NCI-H526 (cell line): ENCODE measurements around the gene SOWAHD.
"Not testable (repeated sequence)": the region's sequence is repeated elsewhere in the genome, so short reads cannot be mapped to it uniquely, and the experiment has no call there.

ENCODE experiments used
- DNase-seq, 2 experiments: peaks; one replicate each; lab custom pipeline; 2025; lab: John Stamatoyannopoulos, UW

Gene SOWAHD

GRCh38 chrX:119758731-119759247 lies 401 bp downstream of the SOWAHD start:
- DNase-seq, result peak in 1 of 2 experiments; percentile 73

GRCh38 chrX:119759248-119759766 lies 919 bp downstream of the SOWAHD start:
- peak in 1 of 2 experiments; percentile 47 for DNase-seq

- DNase-seq, result no peak
These were observed 1.9 kb downstream of the SOWAHD start for GRCh38 chrX:119760026-119760877.

- DNase-seq, result no peak
These were observed 4.3 kb downstream of the SOWAHD start for GRCh38 chrX:119762718-119763117.

GRCh38 chrX:119763181-119763580 lies 4.8 kb downstream of the SOWAHD start:
- no peak for DNase-seq

- no peak for DNase-seq
These were observed 5.5 kb downstream of the SOWAHD start for GRCh38 chrX:119763836-119764387.

- not testable (repeated sequence) for DNase-seq
These were observed 10.0 kb downstream of the SOWAHD start for GRCh38 chrX:119768436-119768835.

- not testable (repeated sequence) for DNase-seq
These were observed 11.0 kb downstream of the SOWAHD start for GRCh38 chrX:119769388-119769787.

- DNase-seq, result no peak
These were observed 17.3 kb downstream of the SOWAHD start for GRCh38 chrX:119775517-119776238.

- DNase-seq, result no peak
These were observed 20.4 kb downstream of the SOWAHD start for GRCh38 chrX:119778829-119779228.

- DNase-seq, result no peak
These were observed 24.6 kb downstream of the SOWAHD start for GRCh38 chrX:119783026-119783425.

- DNase-seq, result peak in 1 of 2 experiments; percentile 21
These were observed 26.5 kb downstream of the SOWAHD start for GRCh38 chrX:119784747-119785446.

- DNase-seq, result peak in 1 of 2 experiments; percentile 43
These were observed 32.6 kb downstream of the SOWAHD start for GRCh38 chrX:119790977-119791436.

- DNase-seq, result peak; percentile 80 to 92
These were observed 33.2 kb downstream of the SOWAHD start, which contains the start of gene RPL39 for GRCh38 chrX:119791437-119792231. Gene RPL39, minus strand, starts transcription at chrX:119791630. Its CDS starts 54 bp downstream, at chrX:119791576.

GRCh38 chrX:119801253-119802221 lies 43.1 kb downstream of the SOWAHD start:
- no peak for DNase-seq

- DNase-seq, result no peak
These were observed 44.2 kb downstream of the SOWAHD start for GRCh38 chrX:119802546-119802945.

- not testable (repeated sequence) for DNase-seq
These were observed 50.1 kb downstream of the SOWAHD start for GRCh38 chrX:119808461-119808860.

GRCh38 chrX:119809185-119809666 lies 50.8 kb downstream of the SOWAHD start:
- DNase-seq, result no peak
